GM18520 (cell line): ENCODE results near the gene OR8H1.

Experiments
- ATAC-seq: cut with Tn5 transposase; IDR thresholded peaks from one replicate; pipeline ENCODE4 v1.9.1; 2021; ENCODE audit not compliant: unreplicated experiment

Gene OR8H1, protein sequence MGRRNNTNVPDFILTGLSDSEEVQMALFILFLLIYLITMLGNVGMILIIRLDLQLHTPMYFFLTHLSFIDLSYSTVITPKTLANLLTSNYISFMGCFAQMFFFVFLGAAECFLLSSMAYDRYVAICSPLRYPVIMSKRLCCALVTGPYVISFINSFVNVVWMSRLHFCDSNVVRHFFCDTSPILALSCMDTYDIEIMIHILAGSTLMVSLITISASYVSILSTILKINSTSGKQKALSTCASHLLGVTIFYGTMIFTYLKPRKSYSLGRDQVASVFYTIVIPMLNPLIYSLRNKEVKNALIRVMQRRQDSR

DNA sequence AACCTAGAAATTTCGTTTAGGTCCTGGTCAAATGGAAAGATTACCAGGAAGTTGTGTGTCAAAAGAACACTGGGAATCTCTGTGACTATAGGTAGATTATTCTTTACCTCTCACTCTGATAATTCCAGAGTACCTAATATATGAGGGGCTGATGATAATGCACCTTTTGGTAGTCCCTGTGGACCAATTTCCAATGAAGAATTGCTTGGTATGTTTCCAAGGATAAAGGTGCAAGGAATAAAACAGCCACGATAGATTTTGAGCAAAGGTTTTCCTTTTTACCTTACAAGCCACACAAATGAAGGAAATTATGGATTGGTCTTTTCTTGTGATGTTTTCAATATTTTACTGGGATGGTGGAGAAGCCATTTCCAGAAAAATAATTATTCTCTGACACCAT is at the start of gene OR8H1:
TSS of gene OR8H1 (minus strand) at position 101 of the 400 bp plus-strand sequence. CDS start 1,192 bp downstream, outside the sequence.
- no peak for ATAC-seq

DNA sequence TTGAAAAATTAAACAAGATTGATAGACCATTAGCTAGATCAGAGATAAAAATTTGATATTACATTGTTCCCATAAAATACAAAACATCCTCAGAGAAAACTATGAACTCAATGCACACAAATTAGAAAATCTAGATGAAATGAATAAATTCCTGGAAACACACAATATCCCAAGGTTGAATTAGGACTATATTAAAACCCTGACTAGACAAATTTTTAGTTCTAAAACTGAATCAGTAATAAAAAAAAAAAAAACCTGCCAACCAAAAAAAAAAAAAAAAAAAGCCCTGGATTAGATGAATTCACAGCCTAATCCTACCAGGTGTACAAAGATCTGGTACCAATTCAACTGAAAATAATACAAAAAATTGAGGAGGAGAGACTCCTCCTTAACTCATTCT is 48.2 kb upstream of the OR8H1 start:
- no peak for ATAC-seq

DNA sequence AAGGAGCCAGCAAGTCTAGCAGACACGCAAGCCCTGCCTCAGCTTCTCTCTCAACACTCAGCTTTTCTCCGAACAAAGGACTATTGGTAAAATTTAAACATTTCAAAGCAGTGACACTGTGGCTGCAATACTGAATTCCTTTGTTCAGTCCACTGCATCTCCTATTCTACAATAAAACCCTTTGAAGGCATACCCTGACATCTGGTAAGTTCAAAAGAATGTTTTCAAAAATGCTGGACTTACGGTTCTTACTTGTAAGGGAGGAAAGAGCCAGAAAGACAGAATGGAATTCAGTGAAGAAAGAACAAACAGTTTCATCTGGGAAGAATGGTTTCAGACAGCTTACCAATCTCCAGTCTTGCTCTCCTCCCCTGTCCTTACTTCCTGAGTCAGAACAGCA is 41.1 kb upstream of the OR8H1 start:
- ATAC-seq, result no peak

DNA sequence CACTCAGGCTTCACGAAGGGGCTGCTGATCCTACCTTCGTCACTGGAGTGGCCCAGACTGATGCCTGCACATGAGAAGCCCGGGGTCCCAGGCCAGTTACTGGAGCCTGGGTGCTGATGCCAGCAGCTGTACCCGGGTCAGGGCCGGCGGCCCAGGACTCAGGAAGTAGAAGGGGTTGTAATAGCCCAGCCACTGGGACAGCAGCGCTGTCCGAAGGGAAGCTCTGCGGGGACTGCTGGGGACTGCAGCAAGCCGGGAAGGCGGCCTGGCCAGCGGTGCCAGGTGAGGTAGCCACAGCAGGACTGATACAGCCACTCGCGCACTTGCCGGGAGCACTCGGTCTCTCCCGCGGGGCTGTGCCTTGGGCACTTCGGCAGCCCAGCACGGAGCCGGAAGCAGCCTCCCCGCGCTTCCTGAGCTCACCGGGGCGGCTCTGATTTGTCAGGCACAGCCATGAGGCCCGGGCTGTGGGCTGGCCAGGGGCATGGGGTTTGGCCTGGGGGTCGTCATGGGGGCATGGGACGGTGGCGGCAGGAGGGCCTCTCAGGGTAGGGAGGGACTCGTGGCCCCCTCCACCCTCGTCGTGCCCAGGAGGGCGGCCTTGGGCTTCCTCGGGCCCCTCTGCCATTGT is 39.9 kb upstream of the OR8H1 start:
- ATAC-seq, result no peak

DNA sequence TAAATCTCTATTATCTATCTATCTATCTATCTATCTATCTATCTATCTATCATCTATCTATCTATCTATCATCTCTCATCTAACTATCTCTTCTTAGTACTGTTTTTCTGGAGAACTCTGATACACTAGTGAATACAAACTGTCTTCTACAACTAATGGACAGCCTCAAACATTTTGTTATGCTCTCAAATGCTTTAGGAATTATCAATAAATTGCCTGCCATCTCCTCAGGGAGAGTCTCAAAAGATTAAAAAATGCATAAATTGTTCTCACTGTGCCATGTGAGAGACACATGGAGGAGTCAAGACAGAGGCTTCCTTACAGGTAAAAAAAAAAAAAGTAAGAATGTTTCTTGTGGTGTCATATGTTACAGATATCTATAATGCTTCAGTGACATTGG is 22.8 kb upstream of the OR8H1 start, which contains the start of gene OR8K3:
TSS of gene OR8K3 (plus strand) at position 301 of the 400 bp plus-strand sequence. CDS start 3,163 bp downstream, outside the sequence.
- no peak for ATAC-seq

DNA sequence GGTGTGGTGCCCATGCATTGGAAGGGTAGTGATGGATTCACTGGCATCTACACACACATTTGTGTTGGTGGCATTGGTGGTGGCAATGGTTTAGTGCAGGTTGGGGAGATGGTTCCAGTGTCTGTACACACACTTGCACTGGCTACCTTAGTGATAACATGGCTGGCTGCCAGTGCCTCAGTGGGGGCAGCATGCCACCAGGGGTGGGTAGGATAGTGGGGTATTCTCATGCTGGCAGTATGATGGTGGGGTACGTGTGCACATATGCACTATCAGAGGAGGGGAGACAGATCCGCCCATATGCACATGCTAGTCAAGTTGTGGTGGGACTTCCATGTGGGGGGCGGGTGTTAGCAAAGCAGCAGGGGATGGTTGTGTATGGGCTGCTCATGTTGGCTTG is 15.8 kb upstream of the OR8H1 start:
- ATAC-seq, result no peak

DNA sequence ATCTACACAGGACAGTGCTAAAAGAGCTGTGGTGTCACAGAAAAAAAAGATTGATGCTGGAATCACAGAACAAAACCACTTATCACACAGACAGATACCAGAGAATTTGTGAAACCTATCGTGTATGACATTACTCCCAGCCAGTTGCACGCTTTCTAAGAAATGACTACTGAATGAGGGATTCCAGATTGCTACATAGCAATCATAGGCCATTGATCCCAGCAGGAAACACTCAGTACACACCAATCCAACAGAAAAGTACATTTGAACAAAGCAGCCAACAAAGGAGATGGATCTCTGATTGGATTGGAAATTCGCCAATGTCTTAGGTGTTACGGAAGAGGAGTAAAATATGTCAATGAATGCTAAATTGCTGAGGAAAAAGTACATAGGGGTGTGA is 4.8 kb upstream of the OR8H1 start:
- ATAC-seq, result no peak

DNA sequence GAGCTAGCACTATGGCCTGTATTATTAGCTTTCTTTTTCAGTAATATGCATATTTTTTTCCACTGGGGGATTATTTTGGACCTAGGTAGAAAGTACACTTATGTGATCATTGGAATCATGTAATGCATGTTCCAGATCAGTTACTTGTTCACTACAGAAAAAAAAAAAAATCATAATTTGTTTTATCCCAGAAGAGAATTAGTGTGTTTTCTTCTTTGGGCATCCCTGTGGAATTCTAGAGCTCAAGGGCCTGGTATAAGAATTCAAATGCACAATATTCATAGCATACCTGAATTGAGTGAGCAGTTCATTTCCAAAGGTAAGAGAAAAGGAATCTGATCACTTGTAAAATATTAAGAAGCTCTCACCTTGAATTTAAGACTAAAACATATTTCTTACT is 18.2 kb downstream of the OR8H1 start, which contains the start of gene OR5T1:
TSS of gene OR5T1 (plus strand) at position 301 of the 400 bp plus-strand sequence. CDS start 1,485 bp downstream, outside the sequence.
- ATAC-seq, result no peak

DNA sequence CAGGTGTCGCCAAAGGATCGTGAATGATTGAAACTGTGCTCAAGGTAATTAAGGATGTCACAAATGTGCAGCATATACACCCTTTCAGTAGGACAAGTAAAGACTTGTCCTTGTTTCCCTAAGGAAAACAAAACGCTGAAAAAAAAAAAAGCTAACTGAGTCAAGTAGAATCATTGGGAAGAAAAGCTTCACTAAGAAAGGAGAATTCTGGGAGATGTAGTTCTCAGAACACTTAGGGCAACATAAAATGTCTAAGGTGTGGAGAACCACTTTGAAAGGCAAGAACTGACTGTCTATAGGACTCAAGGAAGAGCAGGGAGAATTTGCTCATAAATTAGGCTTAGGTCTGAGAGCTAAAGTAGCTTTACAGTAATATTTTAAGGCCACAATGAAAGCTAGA is 21.0 kb downstream of the OR8H1 start:
- no peak for ATAC-seq

DNA sequence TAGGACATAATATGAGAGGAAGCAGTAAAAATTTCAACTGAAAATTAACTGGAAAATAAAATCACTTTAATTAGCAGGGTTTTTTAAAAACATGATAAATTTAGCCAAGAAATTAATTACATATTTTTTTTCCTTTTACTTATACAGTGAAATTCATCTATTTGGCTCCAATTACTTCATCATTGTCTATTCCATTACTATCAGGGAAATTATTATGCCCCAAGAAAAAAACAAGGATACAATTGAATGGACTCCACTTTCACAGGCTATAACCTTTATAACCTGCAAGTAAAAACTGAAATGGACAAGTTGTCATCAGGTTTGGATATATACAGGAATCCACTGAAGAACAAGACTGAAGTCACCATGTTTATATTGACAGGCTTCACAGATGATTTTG is 40.1 kb downstream of the OR8H1 start, which contains the start of gene OR5T3:
TSS of gene OR5T3 (plus strand) at position 301 of the 400 bp plus-strand sequence. CDS start at position 301, 0 bp downstream.
- no peak for ATAC-seq
